CD14-positive monocyte (primary cell): ENCODE results near the gene NKPD1. TPM values are rescaled to one million over a fixed set of nuclear protein-coding genes. Genes with fewer than 3 reads are reported as not detected.

ENCODE experiments used
- DNase-seq, 3 donors: peaks; one replicate each; pipeline ENCODE4 v3.0.0-alpha.2; 2011 to 2022
- H2AFZ ChIP-seq: 2 replicates; pipeline ENCODE4 v1.6.0; 2012; ENCODE audit warnings: mild to moderate bottlenecking, low read depth, low read length, inconsistent platforms; ENCODE audit not compliant: insufficient read depth, poor library complexity, severe bottlenecking
- H3K27ac ChIP-seq, 2 donors: 1 replicate in 1 of 2; 2 replicates in 1 of 2; pipeline ENCODE4 v1.5.1; 2012 to 2013; ENCODE audit warnings: low read length in 2 of 2, control low read depth in 1 of 2, inconsistent platforms in 1 of 2, low read depth in 1 of 2, mild to moderate bottlenecking in 1 of 2
- H3K27me3 ChIP-seq, 2 donors: one replicate each; pipeline versions ENCODE4 v1.6.0 to v1.6.1; 2011 to 2013; ENCODE audit warnings: low read length in 2 of 2; ENCODE audit not compliant: control insufficient read depth in 2 of 2, insufficient read depth in 2 of 2
- H3K36me3 ChIP-seq, 2 donors: replicated peaks in 1 of 2; 1 replicate in 1 of 2; 2 replicates in 1 of 2; pipeline versions ENCODE4 v1.5.1 to v1.6.1; 2012 to 2013; ENCODE audit warnings: low read length in 2 of 2, control low read depth in 1 of 2, inconsistent platforms in 1 of 2, mild to moderate bottlenecking in 1 of 2; ENCODE audit not compliant: insufficient read depth in 2 of 2, control insufficient read depth in 1 of 2
- H3K4me1 ChIP-seq, 2 donors: 1 replicate in 1 of 2; 2 replicates in 1 of 2; pipeline versions ENCODE4 v1.5.1 to v1.6.1; 2012 to 2013; ENCODE audit warnings: low read length in 2 of 2, control low read depth in 1 of 2, inconsistent platforms in 1 of 2, mild to moderate bottlenecking in 1 of 2, moderate library complexity in 1 of 2; ENCODE audit not compliant: insufficient read depth in 2 of 2, control insufficient read depth in 1 of 2
- H3K4me2 ChIP-seq: replicated peaks from 2 replicates; pipeline ENCODE3; 2012; ENCODE audit warnings: low read length, moderate library complexity, mild to moderate bottlenecking; ENCODE audit not compliant: poor library complexity, severe bottlenecking; ENCODE audit errors: extremely low read depth
- H3K4me3 ChIP-seq, 3 experiments: fragments of 200-600 bp in 1 of 3; sonication (generic) in 1 of 3; replicated peaks in 1 of 3; 1 replicate in 2 of 3; 2 replicates in 1 of 3; pipeline ENCODE4 v1.5.1; 2011 to 2013; ENCODE audit warnings: low read length in 3 of 3, mild to moderate bottlenecking in 3 of 3, control low read depth in 2 of 3, low read depth in 2 of 3, inconsistent platforms in 1 of 3, moderate library complexity in 1 of 3
- H3K79me2 ChIP-seq: 2 replicates; pipeline ENCODE4 v1.6.0; 2012; ENCODE audit warnings: mild to moderate bottlenecking, control low read depth, inconsistent platforms, low read length, moderate library complexity; ENCODE audit not compliant: insufficient read depth
- H3K9ac ChIP-seq: 2 replicates; pipeline ENCODE4 v1.6.0; 2017; ENCODE audit warnings: low read length, mild to moderate bottlenecking; ENCODE audit not compliant: insufficient read depth, poor library complexity, severe bottlenecking
- H3K9me3 ChIP-seq, 2 donors: replicated peaks in 1 of 2; 1 replicate in 1 of 2; 2 replicates in 1 of 2; pipeline versions ENCODE4 v1.5.1 to v1.6.1; 2012 to 2013; ENCODE audit warnings: low read length in 2 of 2, control low read depth in 1 of 2; ENCODE audit not compliant: control insufficient read depth in 1 of 2, insufficient read depth in 1 of 2
- H4K20me1 ChIP-seq: 2 replicates; pipeline ENCODE4 v1.6.0; 2012; ENCODE audit warnings: mild to moderate bottlenecking, low read length, control low read depth, moderate library complexity; ENCODE audit not compliant: insufficient read depth
- H3K27ac Mint-ChIP-seq, 7 donors: one replicate each; pipeline ENCODE4 v1.8.0; 2020; ENCODE audit warnings: mild to moderate bottlenecking in 7 of 7, mixed read lengths in 7 of 7, moderate library complexity in 6 of 7, inconsistent platforms in 2 of 7
- H3K27me3 Mint-ChIP-seq, 3 donors: one replicate each; pipeline ENCODE4 v1.8.0; 2021 to 2022; ENCODE audit warnings: low read depth in 3 of 3, mild to moderate bottlenecking in 3 of 3, mixed read lengths in 3 of 3, moderate library complexity in 3 of 3, inconsistent platforms in 1 of 3
- H3K36me3 Mint-ChIP-seq, 2 donors: one replicate each; pipeline ENCODE4 v1.8.0; 2020; ENCODE audit warnings: mixed read lengths in 2 of 2, inconsistent platforms in 1 of 2, mild to moderate bottlenecking in 1 of 2
- H3K4me1 Mint-ChIP-seq: one replicate; pipeline ENCODE4 v1.8.0; 2020; ENCODE audit warnings: mild to moderate bottlenecking, mixed read lengths
- H3K4me3 Mint-ChIP-seq, 2 donors: one replicate each; pipeline ENCODE4 v1.8.0; 2020; ENCODE audit warnings: mild to moderate bottlenecking in 2 of 2, mixed read lengths in 2 of 2, moderate library complexity in 1 of 2
- H3K9me3 Mint-ChIP-seq, 7 donors: one replicate each; pipeline ENCODE4 v1.8.0; 2020 to 2022; ENCODE audit warnings: mixed read lengths in 7 of 7, mild to moderate bottlenecking in 6 of 7, moderate library complexity in 6 of 7, inconsistent platforms in 2 of 7
- CTCF ChIP-seq: fragments of 200-600 bp; IDR thresholded peaks from one replicate; pipeline ENCODE4 v1.8.0; 2022; ENCODE audit warnings: antibody characterized with exemption, mild to moderate bottlenecking
- WGBS: methylation state at CpG from one replicate; pipeline ENCODE4 v1.1.5; 2013; ENCODE audit warnings: missing lambda C conversion rate; ENCODE audit not compliant: insufficient coverage; 5-methylcytosine and 5-hydroxymethylcytosine counted together
- intact Hi-C, 2 donors: fragments of 100-400 bp; cut with micrococcal nuclease; formaldehyde crosslinking; loops; one replicate each; pipeline versions ENCODE4 v1.15.0 to v1.15.1; 2023
- polyA plus RNA-seq, 3 donors: library from polyadenylated mRNA; depleted of rRNA in 1 of 3; unstranded in 2 of 3; stranded (reverse) in 1 of 3; fragments of 300-500 nt in 2 of 3; fragments of >200 nt in 1 of 3; fragmentation: Illumina TruSeq in 2 of 3; gene quantifications; 1 replicate in 2 of 3; 2 replicates in 1 of 3; pipeline ENCODE4 v1.2.3, GENCODE V29; 2012 to 2021

Gene NKPD1
- polyA plus RNA-seq, 3 donors = 0.11 TPM; not detected in 2

DNA sequence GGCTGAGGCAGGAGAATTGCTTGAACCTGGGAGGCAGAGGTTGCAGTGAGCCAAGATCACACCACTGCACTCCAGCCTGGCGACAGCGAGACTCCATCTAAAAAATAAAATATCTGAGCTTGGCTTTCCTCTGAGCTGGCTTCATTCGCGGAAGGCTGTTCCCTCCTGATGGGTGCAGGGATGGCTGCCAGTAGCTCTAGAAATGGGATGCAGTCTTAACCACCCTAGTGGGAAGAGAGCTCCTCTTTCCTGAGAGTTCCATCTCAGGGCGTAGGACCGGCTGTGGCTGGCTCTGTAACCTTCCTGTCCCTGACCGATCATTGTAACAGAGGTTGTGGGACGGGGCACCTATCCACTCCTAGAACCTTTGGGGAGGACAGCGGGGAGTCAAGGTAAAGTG lies 35.4 kb downstream of the NKPD1 start:
- no peak for TF ChIP-seq CTCF
- intact Hi-C loops = no loop called here
- no peaks in the 10 kb centered on the region for H3K9me3 Mint-ChIP-seq
- H3K27me3 ChIP-seq = no peaks in the 10 kb centered on the region
- H3K9ac ChIP-seq = no peak overlapping the region
- no peak overlapping the region for H2AFZ ChIP-seq
- H3K36me3 ChIP-seq = no peaks in the 10 kb centered on the region
- no peak overlapping the region for H3K27ac Mint-ChIP-seq
- H4K20me1 ChIP-seq = peaks cover 61% of the 10 kb centered on the region
- peaks cover 11% of the 10 kb centered on the region for H3K4me1 Mint-ChIP-seq
- H3K79me2 ChIP-seq = peaks cover 48% of the 10 kb centered on the region
- no peaks in the 10 kb centered on the region for H3K9me3 ChIP-seq
- H3K27ac ChIP-seq = no peak overlapping the region
- 100% methylated on average over 6 of the region's 9 CpGs for WGBS
- H3K4me3 ChIP-seq = no peak overlapping the region
- peaks cover 0 to 3% (median 0%) of the 10 kb centered on the region in 3 donors for H3K27me3 Mint-ChIP-seq
- H3K4me1 ChIP-seq = no peaks in the 10 kb centered on the region
- H3K4me3 Mint-ChIP-seq = no peak overlapping the region
- no peak for DNase-seq
- H3K36me3 Mint-ChIP-seq = peaks cover 0 to 2% of the 10 kb centered on the region in 2 donors
- no peak overlapping the region for H3K4me2 ChIP-seq

DNA sequence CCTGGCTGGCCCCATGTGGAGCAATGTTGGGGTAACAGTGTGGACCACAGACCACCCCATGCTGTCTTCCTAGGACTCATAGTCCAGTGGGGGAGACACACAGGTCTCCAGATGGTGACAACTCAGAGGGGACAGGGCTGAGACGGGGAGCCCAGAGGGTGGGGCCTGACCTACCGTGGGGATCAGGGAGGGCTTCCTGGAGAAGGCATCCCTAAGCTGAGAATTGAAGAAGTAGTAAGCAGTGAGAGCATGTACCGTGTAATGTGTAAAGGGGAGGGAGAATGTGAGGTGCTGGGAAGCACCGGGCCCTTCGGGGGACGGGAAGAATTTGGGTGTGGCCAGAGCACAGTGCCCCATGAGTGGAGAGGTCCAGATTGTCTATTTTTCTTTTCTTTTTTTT lies 36.8 kb downstream of the NKPD1 start:
- no peaks in the 10 kb centered on the region for H3K36me3 ChIP-seq
- Mint-ChIP-seq H3K27me3 (peaks cover 0 to 4% (median 0%) of the 10 kb centered on the region in 3 donors), H3K4me3 (no peak overlapping the region), H3K4me1 (peaks cover 11% of the 10 kb centered on the region), H3K9me3 (no peaks in the 10 kb centered on the region), H3K27ac (peak overlapping the region in 1 of 7 donors; percentile 79), H3K36me3 (peaks cover 4 to 8% of the 10 kb centered on the region in 2 donors)
- H3K4me2 ChIP-seq = no peak overlapping the region
- H3K27me3 ChIP-seq = no peaks in the 10 kb centered on the region
- DNase-seq = no peak
- no peak overlapping the region for H2AFZ ChIP-seq
- no peak for TF ChIP-seq CTCF
- no peaks in the 10 kb centered on the region for H3K4me1 ChIP-seq
- H3K27ac ChIP-seq = no peak overlapping the region
- peak overlapping the region; percentile 4 for H3K9ac ChIP-seq
- H3K79me2 ChIP-seq = peaks cover 55% of the 10 kb centered on the region
- no peaks in the 10 kb centered on the region for H3K9me3 ChIP-seq
- 93% methylated on average over 5 of the region's 6 CpGs for WGBS
- no peak overlapping the region for H3K4me3 ChIP-seq
- intact Hi-C loops = no loop called here
- peaks cover 69% of the 10 kb centered on the region for H4K20me1 ChIP-seq
